ENCODE results near the gene TNS3.

The TNS3 gene

GRCh38 chr7:47344171-47344955 lies 237.5 kb downstream of the TNS3 start:
- DNase-seq (ENCODE audit: low read depth): no peak

GRCh38 chr7:47343061-47343455 lies 238.9 kb downstream of the TNS3 start:
- DNase-seq (ENCODE audit: low read depth): no peak

- no peak for DNase-seq (ENCODE audit: low read depth)
Measured at GRCh38 chr7:47342296-47343060, 239.4 kb downstream of the TNS3 start.

GRCh38 chr7:47340517-47340916 lies 241.4 kb downstream of the TNS3 start:
- DNase-seq (ENCODE audit: low read depth): no peak

- no peak for DNase-seq (ENCODE audit: low read depth)
Measured at GRCh38 chr7:47338026-47338425, 243.9 kb downstream of the TNS3 start.

- no peak for DNase-seq (ENCODE audit: low read depth)
Measured at GRCh38 chr7:47337531-47337930, 244.4 kb downstream of the TNS3 start.

GRCh38 chr7:47336472-47337425 lies 245.2 kb downstream of the TNS3 start:
- no peak for DNase-seq (ENCODE audit: low read depth)

GRCh38 chr7:47335557-47336471 lies 246.1 kb downstream of the TNS3 start:
- no peak for DNase-seq (ENCODE audit: low read depth)

GRCh38 chr7:47335071-47335470 lies 246.8 kb downstream of the TNS3 start:
- DNase-seq (ENCODE audit: low read depth): no peak

- no peak for DNase-seq (ENCODE audit: low read depth)
Measured at GRCh38 chr7:47333959-47334358, 248.0 kb downstream of the TNS3 start.

GRCh38 chr7:47333554-47333887 lies 248.4 kb downstream of the TNS3 start:
- no peak for DNase-seq (ENCODE audit: low read depth)

GRCh38 chr7:47332681-47333553 lies 249.0 kb downstream of the TNS3 start:
- DNase-seq (ENCODE audit: low read depth): no peak

- no peak for DNase-seq (ENCODE audit: low read depth)
Measured at GRCh38 chr7:47332213-47332612, 249.7 kb downstream of the TNS3 start.

- no peak for DNase-seq (ENCODE audit: low read depth)
Measured at GRCh38 chr7:47331179-47331565, 250.7 kb downstream of the TNS3 start.

- DNase-seq (ENCODE audit: low read depth): no peak
Measured at GRCh38 chr7:47330561-47331178, 251.2 kb downstream of the TNS3 start.

- DNase-seq (ENCODE audit: low read depth): no peak
Measured at GRCh38 chr7:47330026-47330425, 251.9 kb downstream of the TNS3 start.

- no peak for DNase-seq (ENCODE audit: low read depth)
Measured at GRCh38 chr7:47329320-47329926, 252.5 kb downstream of the TNS3 start.

- no peak for DNase-seq (ENCODE audit: low read depth)
Measured at GRCh38 chr7:47328392-47329319, 253.3 kb downstream of the TNS3 start.
